GM18502 (cell line): Measurements from ENCODE around the gene CCDC34.
A peak's percentile ranks its signal among the peaks of the same experiment; 100 is the strongest.

Experiments used
- ATAC-seq: cut with Tn5 transposase; IDR thresholded peaks from one replicate; pipeline ENCODE4 v1.9.1; 2021; ENCODE audit warnings: mild to moderate bottlenecking; ENCODE audit not compliant: unreplicated experiment, poor library complexity

Gene CCDC34

GRCh38 chr11:27362749-27363575, at the start of gene CCDC34:
CCDC34 (minus strand) TSS chr11:27363215; CDS start chr11:27363194, 21 bp downstream.
- peak; percentile 99 for ATAC-seq

- ATAC-seq: no peak
Observed at GRCh38 chr11:27412192-27412691, 49.2 kb upstream of the CCDC34 start.

- no peak for ATAC-seq
Observed at GRCh38 chr11:27411328-27411727, 48.3 kb upstream of the CCDC34 start.

GRCh38 chr11:27410272-27410671, 47.3 kb upstream of the CCDC34 start:
- no peak for ATAC-seq

GRCh38 chr11:27409742-27410141, 46.7 kb upstream of the CCDC34 start:
- ATAC-seq: no peak

- no peak for ATAC-seq
Observed at GRCh38 chr11:27409049-27409448, 46.0 kb upstream of the CCDC34 start.

- ATAC-seq: no peak
Observed at GRCh38 chr11:27408246-27408800, 45.3 kb upstream of the CCDC34 start.

GRCh38 chr11:27406498-27407354, 43.7 kb upstream of the CCDC34 start:
- no peak for ATAC-seq

GRCh38 chr11:27405134-27405533, 42.1 kb upstream of the CCDC34 start:
- ATAC-seq: no peak

- ATAC-seq: no peak
Observed at GRCh38 chr11:27404427-27404826, 41.4 kb upstream of the CCDC34 start.

GRCh38 chr11:27403195-27403594, 40.2 kb upstream of the CCDC34 start:
- no peak for ATAC-seq

- ATAC-seq: no peak
Observed at GRCh38 chr11:27402450-27402849, 39.4 kb upstream of the CCDC34 start.

GRCh38 chr11:27401833-27402316, 38.9 kb upstream of the CCDC34 start:
- ATAC-seq: no peak

- ATAC-seq: no peak
Observed at GRCh38 chr11:27401280-27401832, 38.3 kb upstream of the CCDC34 start.

- ATAC-seq: no peak
Observed at GRCh38 chr11:27398400-27398770, 35.4 kb upstream of the CCDC34 start.

GRCh38 chr11:27397624-27398399, 34.8 kb upstream of the CCDC34 start:
- ATAC-seq: no peak

GRCh38 chr11:27396259-27396839, 33.3 kb upstream of the CCDC34 start:
- no peak for ATAC-seq

GRCh38 chr11:27395556-27396258, 32.7 kb upstream of the CCDC34 start:
- no peak for ATAC-seq

- ATAC-seq: no peak
Observed at GRCh38 chr11:27394781-27395228, 31.8 kb upstream of the CCDC34 start.
